Mesodermal cell (in vitro differentiated cells): ENCODE data around the gene C1QTNF6.

Source experiments
- H3K27ac ChIP-seq: 2 replicates; pipeline ENCODE4 v1.7.0; 2013; ENCODE audit warnings: mild to moderate bottlenecking, low read depth, low read length, moderate library complexity; ENCODE audit not compliant: severe bottlenecking
- H3K36me3 ChIP-seq: 2 replicates; pipeline ENCODE4 v1.7.1; 2013; ENCODE audit warnings: mild to moderate bottlenecking, low read length, moderate library complexity; ENCODE audit not compliant: control insufficient read depth, insufficient read depth
- H3K4me1 ChIP-seq: one replicate; pipeline ENCODE4 v1.7.1; 2013; ENCODE audit warnings: mild to moderate bottlenecking, low read length; ENCODE audit not compliant: insufficient read depth, control insufficient read depth, poor library complexity, severe bottlenecking
- H3K4me3 ChIP-seq: 2 replicates; pipeline ENCODE4 v1.7.0; 2013; ENCODE audit warnings: low read length, control low read depth, mild to moderate bottlenecking; ENCODE audit not compliant: insufficient read depth, poor library complexity, severe bottlenecking; ENCODE audit errors: extremely low read depth
- H3K9me3 ChIP-seq: 2 replicates; pipeline ENCODE4 v1.7.1; 2013; ENCODE audit warnings: mild to moderate bottlenecking, low read length, moderate library complexity; ENCODE audit not compliant: control insufficient read depth
- WGBS, 2 experiments: methylation state at CpG; one replicate each; pipeline ENCODE4 v1.1.5; 2013; ENCODE audit warnings: missing lambda C conversion rate in 2 of 2; ENCODE audit not compliant: insufficient coverage in 2 of 2; 5-methylcytosine and 5-hydroxymethylcytosine counted together

The C1QTNF6 gene

DNA sequence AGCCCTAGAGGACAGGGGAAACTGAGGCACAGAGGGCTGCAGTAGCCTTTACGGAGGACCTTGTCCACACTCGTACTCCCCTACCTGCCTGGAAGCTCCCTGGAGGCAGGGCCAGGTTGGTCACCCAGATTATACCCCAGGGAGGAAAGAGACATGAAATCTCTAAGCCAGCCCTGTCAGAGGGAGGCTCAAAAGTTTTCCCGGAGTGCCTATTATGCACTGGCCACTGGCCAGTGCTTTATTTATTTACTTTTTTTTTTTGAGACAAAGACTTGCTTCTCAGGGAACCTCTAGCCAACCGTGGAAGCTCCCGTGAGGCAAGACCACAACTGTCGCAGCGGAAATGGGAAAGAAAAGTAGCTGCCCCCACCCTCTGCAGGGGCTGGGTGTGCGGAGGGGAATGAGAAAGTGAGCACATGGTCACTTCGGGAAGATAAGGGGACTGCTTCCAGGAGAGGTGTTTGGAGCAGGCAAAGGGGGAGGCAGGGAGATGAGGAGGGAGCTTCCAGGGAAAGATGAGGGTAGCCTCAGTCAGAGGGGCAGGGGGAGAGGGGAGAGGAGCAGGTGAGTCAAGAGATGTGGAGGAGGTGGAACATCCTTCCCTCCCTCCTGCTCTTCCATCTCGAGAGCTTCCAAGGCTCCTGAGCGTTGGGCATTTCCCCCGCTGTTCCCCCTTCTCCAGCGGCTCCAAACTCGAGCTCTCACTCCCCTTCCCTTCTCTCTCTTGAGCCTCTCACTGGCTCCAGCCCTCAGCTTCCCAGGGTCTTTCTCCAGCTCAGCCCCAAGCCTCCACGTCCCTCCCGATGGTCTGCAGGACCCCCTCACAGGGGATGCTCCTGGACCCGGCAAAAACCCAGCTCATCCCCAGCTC lies 42.6 kb downstream of the C1QTNF6 start:
- H3K4me1 ChIP-seq = peaks cover 12% of the 10 kb centered on the region
- no peaks in the 10 kb centered on the region for H3K36me3 ChIP-seq
- WGBS, 2 experiments = 63 to 73% methylated on average over 15 to 16 of the region's 17 CpGs
- no peaks in the 10 kb centered on the region for H3K9me3 ChIP-seq
- no peak overlapping the region for H3K27ac ChIP-seq
- no peak overlapping the region for H3K4me3 ChIP-seq

GRCh38 chr22:37144180-37144554 lies 43.9 kb downstream of the C1QTNF6 start:
- no peaks in the 10 kb centered on the region for H3K9me3 ChIP-seq
- H3K4me1 ChIP-seq = peaks cover 5% of the 10 kb centered on the region
- no peak overlapping the region for H3K27ac ChIP-seq
- 85 to 91% methylated on average over 8 to 10 of the region's 10 CpGs for WGBS, 2 experiments
- no peaks in the 10 kb centered on the region for H3K36me3 ChIP-seq
- H3K4me3 ChIP-seq = no peak overlapping the region

GRCh38 chr22:37141971-37142370 lies 46.1 kb downstream of the C1QTNF6 start:
- H3K9me3 ChIP-seq = no peaks in the 10 kb centered on the region
- WGBS, 2 experiments = 87 to 93% methylated on average over 5 of the region's 6 CpGs

GRCh38 chr22:37141476-37141875 lies 46.6 kb downstream of the C1QTNF6 start:
- no peak overlapping the region for H3K27ac ChIP-seq
- H3K9me3 ChIP-seq = no peaks in the 10 kb centered on the region
- H3K4me3 ChIP-seq = no peak overlapping the region
- no peaks in the 10 kb centered on the region for H3K36me3 ChIP-seq
- WGBS, 2 experiments = 89 to 90% methylated on average over 9 to 10 of the region's 10 CpGs
- H3K4me1 ChIP-seq = no peaks in the 10 kb centered on the region

More at GRCh38 chr22:37141971-37142370, 46.1 kb downstream of the C1QTNF6 start:
- Histone ChIP-seq H3K4me3 (no peak overlapping the region), H3K27ac (no peak overlapping the region), H3K36me3 (no peaks in the 10 kb centered on the region), H3K4me1 (no peaks in the 10 kb centered on the region)

DNA sequence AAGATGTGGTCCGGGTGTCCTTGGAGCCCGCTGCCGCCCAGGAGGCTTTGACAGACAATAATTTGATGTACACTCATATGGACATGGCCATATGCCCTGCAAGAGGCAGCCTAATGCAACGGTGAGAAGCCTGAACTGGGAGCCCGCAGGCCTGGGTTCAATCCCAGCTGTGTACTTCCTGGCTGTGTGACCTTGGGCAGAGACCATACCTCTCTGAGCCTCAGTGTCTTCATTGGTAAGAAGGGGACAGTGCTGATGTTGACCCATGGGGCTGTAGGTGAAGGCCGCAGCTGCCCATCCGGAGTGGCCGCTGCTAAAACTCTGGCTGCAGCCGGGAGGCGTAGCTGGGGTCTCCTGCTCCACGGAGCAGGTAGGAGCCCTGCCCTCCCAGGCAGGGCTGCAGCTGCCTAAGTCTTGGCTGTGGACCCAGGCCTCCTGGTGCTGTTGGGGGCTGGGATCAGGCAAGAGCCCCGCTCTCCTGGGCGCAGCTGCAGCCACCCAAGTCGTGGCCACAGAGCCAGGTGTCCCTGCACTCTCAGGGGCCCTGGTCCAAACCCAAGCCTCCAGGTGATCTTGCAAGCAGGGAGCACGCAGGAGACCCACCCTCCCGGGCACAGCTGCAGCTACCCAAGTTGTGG lies 47.2 kb downstream of the C1QTNF6 start:
- 92 to 94% methylated on average over 11 to 15 of the region's 16 CpGs for WGBS, 2 experiments
- H3K27ac ChIP-seq = no peak overlapping the region
- no peaks in the 10 kb centered on the region for H3K9me3 ChIP-seq
- H3K36me3 ChIP-seq = no peaks in the 10 kb centered on the region
- H3K4me3 ChIP-seq = no peak overlapping the region
- no peaks in the 10 kb centered on the region for H3K4me1 ChIP-seq

DNA sequence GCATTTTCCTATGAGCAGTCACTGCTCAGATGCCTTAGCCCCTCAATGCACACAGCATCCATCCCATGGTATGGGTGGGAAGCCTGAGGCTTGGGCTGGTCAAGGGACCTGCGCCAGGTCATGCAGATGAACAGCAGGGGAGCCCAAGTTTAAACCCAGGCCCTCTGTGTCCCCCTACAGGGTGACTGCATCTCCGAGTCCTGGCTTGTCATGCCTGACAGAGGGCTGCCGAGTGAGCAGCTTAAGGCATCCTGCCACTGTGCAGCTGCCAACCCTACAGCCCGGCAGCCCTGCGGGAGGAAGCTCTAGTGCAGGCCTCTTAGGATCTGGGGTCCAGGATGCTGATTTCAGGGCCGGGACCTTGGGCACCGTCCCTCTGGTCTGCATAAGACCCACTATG lies 48.3 kb downstream of the C1QTNF6 start:
- Histone ChIP-seq H3K27ac (no peak overlapping the region), H3K4me3 (no peak overlapping the region), H3K36me3 (no peaks in the 10 kb centered on the region), H3K9me3 (no peaks in the 10 kb centered on the region), H3K4me1 (no peaks in the 10 kb centered on the region)
- 85 to 89% methylated on average over 7 of the region's 7 CpGs for WGBS, 2 experiments

- no peak overlapping the region for H3K27ac ChIP-seq
Measured at GRCh38 chr22:37138849-37139561, 49.0 kb downstream of the C1QTNF6 start.

GRCh38 chr22:37137903-37138665 lies 50.0 kb downstream of the C1QTNF6 start:
- no peaks in the 10 kb centered on the region for H3K9me3 ChIP-seq
- WGBS, 2 experiments = 76 to 78% methylated on average over 5 of the region's 6 CpGs
- H3K27ac ChIP-seq = no peak overlapping the region
- no peak overlapping the region for H3K4me3 ChIP-seq
- no peaks in the 10 kb centered on the region for H3K4me1 ChIP-seq
- no peaks in the 10 kb centered on the region for H3K36me3 ChIP-seq

More at GRCh38 chr22:37138849-37139561, 49.0 kb downstream of the C1QTNF6 start:
- Histone ChIP-seq H3K9me3 (no peaks in the 10 kb centered on the region), H3K36me3 (no peaks in the 10 kb centered on the region), H3K4me3 (no peak overlapping the region), H3K4me1 (no peaks in the 10 kb centered on the region)
- WGBS, 2 experiments = 68 to 81% methylated on average over 8 to 12 of the region's 16 CpGs

- WGBS, 2 experiments = 97 to 100% methylated on average over 2 to 6 of the region's 8 CpGs
- no peaks in the 10 kb centered on the region for H3K9me3 ChIP-seq
- no peak overlapping the region for H3K4me3 ChIP-seq
- no peak overlapping the region for H3K27ac ChIP-seq
- H3K36me3 ChIP-seq = no peaks in the 10 kb centered on the region
- H3K4me1 ChIP-seq = no peaks in the 10 kb centered on the region
Measured at GRCh38 chr22:37137131-37137530, 50.9 kb downstream of the C1QTNF6 start.

DNA sequence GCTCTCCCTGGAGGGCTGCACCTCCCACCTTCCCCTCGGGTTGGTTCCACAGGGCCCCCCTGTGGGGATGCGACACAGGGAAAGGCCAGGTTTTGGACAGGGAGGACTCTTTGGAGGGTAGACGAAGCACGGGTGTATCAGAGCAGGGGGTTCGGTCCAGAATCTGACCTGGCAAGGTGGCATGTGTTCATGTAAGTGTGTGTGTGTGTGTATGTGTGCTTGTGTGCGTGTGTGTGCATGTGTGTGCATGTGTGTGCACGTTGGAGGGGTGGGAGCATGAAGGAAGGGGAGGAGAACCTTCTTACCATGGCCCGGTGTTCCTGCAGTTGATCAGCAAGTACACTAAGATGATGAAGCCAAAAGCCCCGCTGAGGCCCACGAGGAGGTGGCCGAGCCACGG lies 53.0 kb downstream of the C1QTNF6 start:
- WGBS, 2 experiments = 89 to 94% methylated on average over 7 to 12 of the region's 12 CpGs
- H3K27ac ChIP-seq = no peak overlapping the region
- H3K4me1 ChIP-seq = no peaks in the 10 kb centered on the region
- H3K9me3 ChIP-seq = no peaks in the 10 kb centered on the region
- no peak overlapping the region for H3K4me3 ChIP-seq
- no peaks in the 10 kb centered on the region for H3K36me3 ChIP-seq
